Lower leg skin (tissue), 3 donors: ENCODE results near the gene THADA.

Source experiments
- CTCF ChIP-seq, 3 donors: fragments of 450-650 bp; IDR thresholded peaks; one replicate each; pipeline ENCODE4 v1.5.1; 2016; ENCODE audit warnings: antibody characterized with exemption in 3 of 3, mild to moderate bottlenecking in 3 of 3, moderate library complexity in 2 of 3
- POLR2A ChIP-seq, 2 donors: fragments of 450-650 bp; IDR thresholded peaks; one replicate each; pipeline ENCODE4 v1.6.1; 2016 to 2017; ENCODE audit warnings: antibody characterized with exemption in 2 of 2, mild to moderate bottlenecking in 1 of 2, moderate library complexity in 1 of 2

- TF ChIP-seq CTCF (IDR thresholded peaks at IDR 0.05) (no peak), POLR2A (IDR thresholded peaks at IDR 0.05) (no peak)
Observed at GRCh38 chr2:43345391-43345813, 250.4 kb downstream of the THADA start.
